HepG2 (cell line): ENCODE data around the gene SLF1. TPM values are rescaled to one million over a fixed set of nuclear protein-coding genes. Genes with fewer than 3 reads are reported as not detected.
A peak's percentile ranks its signal among the peaks of the same experiment; 100 is the strongest.

Source experiments
- CC2D1A ChIP-seq: sonication (generic); formaldehyde crosslinking; IDR thresholded peaks from 2 replicates; pipeline ENCODE4 v1.8.1; 2023; ENCODE audit warnings: mild to moderate bottlenecking, missing genetic modification reagents
- IRF2 ChIP-seq: IDR thresholded peaks from 2 replicates; pipeline ENCODE4 v1.6.1; 2018; ENCODE audit warnings: missing genetic modification reagents, missing compliant biosample characterization
- MEF2D ChIP-seq: sonication (generic); formaldehyde crosslinking; IDR thresholded peaks from 2 replicates; pipeline ENCODE4 v1.5.1; 2020; ENCODE audit warnings: mild to moderate bottlenecking, missing genetic modification reagents
- MXD4 ChIP-seq: IDR thresholded peaks from 2 replicates; pipeline ENCODE4 v1.6.1; 2016; ENCODE audit warnings: mild to moderate bottlenecking, missing biosample characterization, missing genetic modification reagents
- POGZ ChIP-seq: sonication (generic); formaldehyde crosslinking; IDR thresholded peaks from 2 replicates; pipeline ENCODE4 v1.4.0; 2020; ENCODE audit warnings: mild to moderate bottlenecking, missing genetic modification reagents
- RFX3 ChIP-seq: IDR thresholded peaks from 2 replicates; pipeline ENCODE4 v1.6.1; 2016; ENCODE audit warnings: missing biosample characterization, missing genetic modification reagents
- SNRNP70 ChIP-seq: fragments of 200-400 bp; formaldehyde crosslinking; IDR thresholded peaks from 2 replicates; pipeline ENCODE4 v1.6.1; 2017; ENCODE audit warnings: mild to moderate bottlenecking, low read depth, low read length, moderate library complexity
- SP2 ChIP-seq: sonication (generic); formaldehyde crosslinking; IDR thresholded peaks from 2 replicates; pipeline ENCODE4 v1.5.1; 2020; ENCODE audit warnings: mild to moderate bottlenecking, missing genetic modification reagents
- TBL1XR1 ChIP-seq: fragments of 150-350 bp; IDR thresholded peaks from 2 replicates; pipeline ENCODE4 v1.6.1; 2014; ENCODE audit warnings: borderline replicate concordance, low read length; ENCODE audit not compliant: partially characterized antibody
- ZNF260 ChIP-seq: sonication (generic); formaldehyde crosslinking; IDR thresholded peaks from 2 replicates; pipeline ENCODE4 v1.4.0; 2020; ENCODE audit warnings: missing genetic modification reagents, low read depth, mild to moderate bottlenecking, borderline replicate concordance
- ZNF33A ChIP-seq: sonication (generic); formaldehyde crosslinking; IDR thresholded peaks from 2 replicates; pipeline ENCODE4 v1.5.1; 2020; ENCODE audit warnings: missing genetic modification reagents, mild to moderate bottlenecking, moderate library complexity, borderline replicate concordance
- ZNF530 ChIP-seq: sonication (generic); formaldehyde crosslinking; IDR thresholded peaks from 2 replicates; pipeline ENCODE4 v1.5.0; 2020; ENCODE audit warnings: low read depth, mild to moderate bottlenecking, missing genetic modification reagents
- ZNF614 ChIP-seq: IDR thresholded peaks from 2 replicates; pipeline ENCODE4 v1.6.1; 2018; ENCODE audit warnings: missing biosample characterization, missing genetic modification reagents, inconsistent platforms, borderline replicate concordance
- polyA plus RNA-seq, 8 experiments: library from polyadenylated mRNA; depleted of rRNA in 3 of 8; stranded (reverse) in 7 of 8; unstranded in 1 of 8; fragments of >200 nt; fragmentation: Illumina TruSeq in 4 of 8; extraction: Trizol in 4 of 8; gene quantifications; 2 replicates each; pipeline versions ENCODE4 v1.2.1 to v1.2.3, GENCODE V29; 2011 to 2016; ENCODE audit warnings: low read depth in 4 of 8, missing spikeins in 1 of 8, mixed read lengths in 1 of 8; ENCODE audit not compliant: insufficient read depth in 1 of 8
- total RNA-seq, 5 experiments: library from RNA; depleted of rRNA; stranded (reverse); fragments of >200 nt; fragmentation: Illumina TruSeq; extraction: Trizol; gene quantifications; 2 replicates each; pipeline ENCODE4 v1.2.3, GENCODE V29; 2016; ENCODE audit warnings: low read depth in 1 of 5
- TF ChIP-seq, protein P1 (sequence below): sonication (generic); formaldehyde crosslinking; IDR thresholded peaks from 2 replicates; pipeline ENCODE4 v1.5.0; 2020; ENCODE audit warnings: missing genetic modification reagents
- TF ChIP-seq, protein P2 (sequence below): sonication (generic); formaldehyde crosslinking; IDR thresholded peaks from 2 replicates; pipeline ENCODE4 v1.4.0; 2020; ENCODE audit warnings: missing genetic modification reagents, borderline replicate concordance
- TF ChIP-seq, protein P3 (sequence below): sonication (generic); formaldehyde crosslinking; conservative IDR thresholded peaks from 2 replicates; pipeline ENCODE4 v1.4.0; 2020; ENCODE audit warnings: missing genetic modification reagents
- TF ChIP-seq, protein P4 (sequence below), 2 experiments: sonication (generic) in 1 of 2; formaldehyde crosslinking in 1 of 2; IDR thresholded peaks; 2 replicates each; pipeline versions ENCODE4 v1.5.1 to v1.6.1; 2011 to 2020; ENCODE audit warnings: borderline replicate concordance in 1 of 2, low read depth in 1 of 2, low read length in 1 of 2, mild to moderate bottlenecking in 1 of 2, missing genetic modification reagents in 1 of 2, moderate library complexity in 1 of 2
- TF ChIP-seq, protein P5 (sequence below): sonication (generic); formaldehyde crosslinking; IDR thresholded peaks from 2 replicates; pipeline ENCODE4 v1.9.0; 2022; ENCODE audit warnings: missing genetic modification reagents, mild to moderate bottlenecking, borderline replicate concordance
- TF ChIP-seq, protein P6 (sequence below): sonication (generic); formaldehyde crosslinking; IDR thresholded peaks from 2 replicates; pipeline ENCODE4 v1.4.0; 2020; ENCODE audit warnings: mild to moderate bottlenecking, low read depth, missing genetic modification reagents

SLF1 gene
- total and polyA plus RNA-seq, 2 of the 13 experiments (the other 11 are each of a cell fraction or from before 2014, with no cell fraction given), result 2.1 to 9.1 TPM

DNA sequence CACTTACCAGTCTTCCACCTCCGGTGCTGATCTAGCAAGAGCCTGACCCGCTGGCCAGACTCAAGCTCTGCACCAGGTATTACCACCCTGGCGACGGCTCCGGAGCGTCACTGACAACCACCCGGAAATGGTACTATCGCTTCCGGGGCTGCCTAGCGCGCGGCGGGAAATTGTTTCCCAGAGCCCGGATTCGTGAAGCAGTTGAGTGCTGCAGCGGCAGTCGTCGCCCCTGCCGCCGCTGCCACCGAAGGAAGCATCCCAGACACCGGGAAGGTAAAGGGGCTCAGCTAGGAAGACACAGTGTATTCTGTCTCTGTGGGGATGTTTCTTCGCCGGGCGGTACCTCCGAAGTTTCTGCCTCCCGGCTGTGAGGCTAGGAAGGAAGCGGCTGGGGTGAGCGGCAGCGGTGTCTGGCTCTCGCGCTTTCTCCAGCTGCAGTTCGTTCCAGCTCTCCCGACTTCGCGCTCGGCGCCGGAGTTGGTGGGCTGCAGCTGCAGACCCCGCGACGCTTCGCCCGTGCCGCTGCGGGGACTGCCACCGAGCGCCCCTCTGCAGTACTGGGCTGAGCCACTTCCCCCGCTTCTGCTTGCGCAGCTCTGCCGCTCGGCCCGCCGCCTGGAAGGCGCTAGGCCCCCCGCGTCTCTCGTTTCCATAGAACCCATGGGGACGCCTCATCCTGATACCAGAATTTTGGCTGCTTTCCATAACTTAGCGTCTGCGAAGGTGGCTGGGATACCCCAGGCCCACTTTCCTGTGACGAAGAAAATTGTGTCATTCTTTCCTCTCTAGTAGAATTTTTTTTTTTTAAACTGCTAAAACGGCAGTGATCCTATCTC, at the start of gene SLF1, which contains the start of gene KIAA0825 (continued):
- TF ChIP-seq, protein P1, sequence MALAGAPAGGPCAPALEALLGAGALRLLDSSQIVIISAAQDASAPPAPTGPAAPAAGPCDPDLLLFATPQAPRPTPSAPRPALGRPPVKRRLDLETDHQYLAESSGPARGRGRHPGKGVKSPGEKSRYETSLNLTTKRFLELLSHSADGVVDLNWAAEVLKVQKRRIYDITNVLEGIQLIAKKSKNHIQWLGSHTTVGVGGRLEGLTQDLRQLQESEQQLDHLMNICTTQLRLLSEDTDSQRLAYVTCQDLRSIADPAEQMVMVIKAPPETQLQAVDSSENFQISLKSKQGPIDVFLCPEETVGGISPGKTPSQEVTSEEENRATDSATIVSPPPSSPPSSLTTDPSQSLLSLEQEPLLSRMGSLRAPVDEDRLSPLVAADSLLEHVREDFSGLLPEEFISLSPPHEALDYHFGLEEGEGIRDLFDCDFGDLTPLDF (CRISPR knock-in tag), result peak; percentile 97
- TF ChIP-seq ZNF33A (CRISPR knock-in tag), result 0 out of 2 replicates have a peak, but pooled peaks have one; percentile 51
- TF ChIP-seq SP2 (CRISPR knock-in tag), result peak; percentile 65
- no peak for TF ChIP-seq ZNF530 (CRISPR knock-in tag)
- no peak for TF ChIP-seq ZNF260 (CRISPR knock-in tag)
- peak; percentile 98 for TF ChIP-seq RFX3 (CRISPR knock-in tag)
- peak; percentile 49; the same call in 1 of the 2 replicates for TF ChIP-seq ZNF614
- TF ChIP-seq CC2D1A (CRISPR knock-in tag), result no peak
- TF ChIP-seq MXD4 (CRISPR knock-in tag), result peak; percentile 83
- TF ChIP-seq, protein P2, sequence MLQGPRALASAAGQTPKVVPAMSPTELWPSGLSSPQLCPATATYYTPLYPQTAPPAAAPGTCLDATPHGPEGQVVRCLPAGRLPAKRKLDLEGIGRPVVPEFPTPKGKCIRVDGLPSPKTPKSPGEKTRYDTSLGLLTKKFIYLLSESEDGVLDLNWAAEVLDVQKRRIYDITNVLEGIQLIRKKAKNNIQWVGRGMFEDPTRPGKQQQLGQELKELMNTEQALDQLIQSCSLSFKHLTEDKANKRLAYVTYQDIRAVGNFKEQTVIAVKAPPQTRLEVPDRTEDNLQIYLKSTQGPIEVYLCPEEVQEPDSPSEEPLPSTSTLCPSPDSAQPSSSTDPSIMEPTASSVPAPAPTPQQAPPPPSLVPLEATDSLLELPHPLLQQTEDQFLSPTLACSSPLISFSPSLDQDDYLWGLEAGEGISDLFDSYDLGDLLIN (CRISPR knock-in tag), result peak; percentile 48; the same call in 1 of the 2 replicates
- TF ChIP-seq, protein P3, sequence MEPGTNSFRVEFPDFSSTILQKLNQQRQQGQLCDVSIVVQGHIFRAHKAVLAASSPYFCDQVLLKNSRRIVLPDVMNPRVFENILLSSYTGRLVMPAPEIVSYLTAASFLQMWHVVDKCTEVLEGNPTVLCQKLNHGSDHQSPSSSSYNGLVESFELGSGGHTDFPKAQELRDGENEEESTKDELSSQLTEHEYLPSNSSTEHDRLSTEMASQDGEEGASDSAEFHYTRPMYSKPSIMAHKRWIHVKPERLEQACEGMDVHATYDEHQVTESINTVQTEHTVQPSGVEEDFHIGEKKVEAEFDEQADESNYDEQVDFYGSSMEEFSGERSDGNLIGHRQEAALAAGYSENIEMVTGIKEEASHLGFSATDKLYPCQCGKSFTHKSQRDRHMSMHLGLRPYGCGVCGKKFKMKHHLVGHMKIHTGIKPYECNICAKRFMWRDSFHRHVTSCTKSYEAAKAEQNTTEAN (CRISPR knock-in tag), result 0 out of 2 replicates have a peak, but pooled peaks have one; percentile 44
- peak; percentile 61; the same call in 1 of the 2 replicates for TF ChIP-seq IRF2 (CRISPR knock-in tag)
- TF ChIP-seq, protein P4, sequence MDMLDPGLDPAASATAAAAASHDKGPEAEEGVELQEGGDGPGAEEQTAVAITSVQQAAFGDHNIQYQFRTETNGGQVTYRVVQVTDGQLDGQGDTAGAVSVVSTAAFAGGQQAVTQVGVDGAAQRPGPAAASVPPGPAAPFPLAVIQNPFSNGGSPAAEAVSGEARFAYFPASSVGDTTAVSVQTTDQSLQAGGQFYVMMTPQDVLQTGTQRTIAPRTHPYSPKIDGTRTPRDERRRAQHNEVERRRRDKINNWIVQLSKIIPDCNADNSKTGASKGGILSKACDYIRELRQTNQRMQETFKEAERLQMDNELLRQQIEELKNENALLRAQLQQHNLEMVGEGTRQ (IDR thresholded peaks at IDR 0.05; ENCODE audit: low read depth, low read length), result no peak
- TF ChIP-seq, protein P4 (CRISPR knock-in tag; IDR thresholded peaks at IDR 0.05; ENCODE audit: borderline replicate concordance), result no peak
- TF ChIP-seq, protein P5, sequence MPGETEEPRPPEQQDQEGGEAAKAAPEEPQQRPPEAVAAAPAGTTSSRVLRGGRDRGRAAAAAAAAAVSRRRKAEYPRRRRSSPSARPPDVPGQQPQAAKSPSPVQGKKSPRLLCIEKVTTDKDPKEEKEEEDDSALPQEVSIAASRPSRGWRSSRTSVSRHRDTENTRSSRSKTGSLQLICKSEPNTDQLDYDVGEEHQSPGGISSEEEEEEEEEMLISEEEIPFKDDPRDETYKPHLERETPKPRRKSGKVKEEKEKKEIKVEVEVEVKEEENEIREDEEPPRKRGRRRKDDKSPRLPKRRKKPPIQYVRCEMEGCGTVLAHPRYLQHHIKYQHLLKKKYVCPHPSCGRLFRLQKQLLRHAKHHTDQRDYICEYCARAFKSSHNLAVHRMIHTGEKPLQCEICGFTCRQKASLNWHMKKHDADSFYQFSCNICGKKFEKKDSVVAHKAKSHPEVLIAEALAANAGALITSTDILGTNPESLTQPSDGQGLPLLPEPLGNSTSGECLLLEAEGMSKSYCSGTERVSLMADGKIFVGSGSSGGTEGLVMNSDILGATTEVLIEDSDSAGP, result peak; percentile 86
- no peak for TF ChIP-seq POGZ (CRISPR knock-in tag)
- no peak for TF ChIP-seq SNRNP70
- TF ChIP-seq MEF2D (CRISPR knock-in tag), result peak; percentile 30; the same call in 1 of the 2 replicates
- TF ChIP-seq TBL1XR1, result peak; percentile 86
- TF ChIP-seq, protein P6, sequence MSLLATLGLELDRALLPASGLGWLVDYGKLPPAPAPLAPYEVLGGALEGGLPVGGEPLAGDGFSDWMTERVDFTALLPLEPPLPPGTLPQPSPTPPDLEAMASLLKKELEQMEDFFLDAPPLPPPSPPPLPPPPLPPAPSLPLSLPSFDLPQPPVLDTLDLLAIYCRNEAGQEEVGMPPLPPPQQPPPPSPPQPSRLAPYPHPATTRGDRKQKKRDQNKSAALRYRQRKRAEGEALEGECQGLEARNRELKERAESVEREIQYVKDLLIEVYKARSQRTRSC (CRISPR knock-in tag), result no peak
